Measurements from ENCODE around the gene GPR183. TPM values are rescaled to one million over a fixed set of nuclear protein-coding genes. Genes with fewer than 3 reads are reported as not detected.

GPR183 gene
- total and polyA plus RNA-seq, 10 of the 15 experiments (the other 5 are each of a cell fraction or from before 2014, with no cell fraction given): 134 to 669 (median 225) TPM

- TF ChIP-seq STAT3 (IDR thresholded peaks at IDR 0.05; ENCODE audit: low read depth, low read length): no peak
- TF ChIP-seq LARP7 (IDR thresholded peaks at IDR 0.05): no peak
These were observed 52.4 kb downstream of the GPR183 start (continued) for GRCh38 chr13:99254830-99255229.

DNA sequence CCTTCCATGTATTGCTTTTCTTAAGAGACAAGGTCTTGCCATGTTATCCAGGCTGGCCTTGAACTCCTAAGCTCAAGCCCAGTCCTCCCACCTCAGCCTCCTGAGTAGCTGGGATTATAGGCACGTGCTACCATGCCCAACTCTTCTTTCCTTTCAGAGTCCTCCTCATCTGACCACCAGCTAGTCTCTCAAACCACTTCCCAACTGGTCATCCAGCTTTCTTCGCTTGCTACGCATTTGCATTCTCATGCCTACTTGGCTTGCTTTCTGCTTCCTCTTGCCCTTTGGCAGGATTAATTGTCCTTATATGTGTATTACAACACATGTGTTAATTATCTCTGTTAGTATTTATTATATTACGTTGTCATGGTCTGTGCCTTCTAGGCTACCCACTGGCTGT, 55.3 kb downstream of the GPR183 start:
- WGBS (ENCODE audit: insufficient coverage, insufficient replicate concordance, low lambda C conversion rate, missing lambda C conversion rate): 86% methylated on average over 4 of the region's 4 CpGs
- H3K4me2 ChIP-seq (ENCODE audit: control insufficient read depth, insufficient read depth): no peak overlapping the region
- CTCF ChIA-PET: interaction anchor here (1.0 to 1.6 kb wide), 4 partner anchors 9 to 76 kb away, joined by 3 to 4 read pairs (median 3); no protein-coding TSS in a partner anchor
- no peak for DNase-seq (ENCODE audit: low read depth, low spot score)
- H3K9me3 ChIP-seq (replicated peaks; ENCODE audit: control insufficient read depth, insufficient read depth, low read length): 0 out of 3 replicates have a peak, but pooled peaks cover 2% of the 10 kb centered on the region
- peaks cover 8% of the 10 kb centered on the region for H3K4me1 ChIP-seq (ENCODE audit: control insufficient read depth, insufficient read depth, low read length)
- H3K9ac ChIP-seq (ENCODE audit: control insufficient read depth, insufficient read depth, low read length): no peak overlapping the region
- peak; percentile 13 for FAIRE-seq
- H3K27me3 ChIP-seq (replicated peaks in 1 of 2; ENCODE audit: control insufficient read depth in 2 of 2, insufficient read depth in 2 of 2, low read length in 1 of 2): no peaks in the 10 kb centered on the region
- H3K4me3 ChIP-seq: no peak overlapping the region
- H4K20me1 ChIP-seq (ENCODE audit: control insufficient read depth, insufficient read depth): no peaks in the 10 kb centered on the region
- POLR2A ChIA-PET: no interaction called here
- RAD21 ChIA-PET (ENCODE audit: unreplicated experiment): no interaction called here
- no peak overlapping the region for H3K27ac ChIP-seq (ENCODE audit: control insufficient read depth, insufficient read depth)
- intact Hi-C loops (cut with micrococcal nuclease; ENCODE audit: unreplicated experiment): no loop called here
- no peaks in the 10 kb centered on the region; the same call in 1 of the 2 replicates for H3K79me2 ChIP-seq (ENCODE audit: control insufficient read depth, insufficient read depth, low read length)
- BruUV-seq (replicated peaks): no TSS peak
- ATAC-seq: no peak
- SMC1A ChIA-PET (ENCODE audit: uncharacterized antibody, unreplicated experiment): interaction anchor here (0.9 to 2.3 kb wide), 3 partner anchors 9 to 75 kb away, joined by 5 to 9 read pairs (median 6); partner anchors contain the start of gene UBAC2
- peaks cover 3 to 8% of the 10 kb centered on the region in 2 experiments; a peak in 3 of 4 replicates for H3K36me3 ChIP-seq (ENCODE audit: control insufficient read depth in 2 of 2, insufficient read depth in 2 of 2, low read length in 1 of 2)
- no peak overlapping the region for H2AFZ ChIP-seq (ENCODE audit: control insufficient read depth, low read depth, low read length)
- in situ Hi-C loops (cut with MboI): no loop called here
- TF ChIP-seq YBX1 (IDR thresholded peaks at IDR 0.05): no peak
- no peak for TF ChIP-seq BMI1 (IDR thresholded peaks at IDR 0.05; ENCODE audit: borderline replicate concordance)
- TF ChIP-seq ZBTB40 (IDR thresholded peaks at IDR 0.05; ENCODE audit: borderline replicate concordance): no peak
- no peak for TF ChIP-seq KAT2A (conservative IDR thresholded peaks at IDR 0.05; ENCODE audit: control insufficient read depth, low read depth, low read length)
- TF ChIP-seq FOS (IDR thresholded peaks at IDR 0.05; ENCODE audit: borderline replicate concordance, extremely low read depth, insufficient read length): no peak
- TF ChIP-seq IRF4 (IDR thresholded peaks at IDR 0.05; ENCODE audit: low read depth, low read length): no peak
- TF ChIP-seq SUZ12 (IDR thresholded peaks at IDR 0.05; ENCODE audit: unreplicated experiment): no peak
- no peak for TF ChIP-seq SMAD5 (IDR thresholded peaks at IDR 0.05; ENCODE audit: low read depth)
- no peak for TF ChIP-seq NR2C2 (IDR thresholded peaks at IDR 0.05; ENCODE audit: borderline replicate concordance, control insufficient read depth, insufficient read length, low read depth)
- TF ChIP-seq, protein P1, sequence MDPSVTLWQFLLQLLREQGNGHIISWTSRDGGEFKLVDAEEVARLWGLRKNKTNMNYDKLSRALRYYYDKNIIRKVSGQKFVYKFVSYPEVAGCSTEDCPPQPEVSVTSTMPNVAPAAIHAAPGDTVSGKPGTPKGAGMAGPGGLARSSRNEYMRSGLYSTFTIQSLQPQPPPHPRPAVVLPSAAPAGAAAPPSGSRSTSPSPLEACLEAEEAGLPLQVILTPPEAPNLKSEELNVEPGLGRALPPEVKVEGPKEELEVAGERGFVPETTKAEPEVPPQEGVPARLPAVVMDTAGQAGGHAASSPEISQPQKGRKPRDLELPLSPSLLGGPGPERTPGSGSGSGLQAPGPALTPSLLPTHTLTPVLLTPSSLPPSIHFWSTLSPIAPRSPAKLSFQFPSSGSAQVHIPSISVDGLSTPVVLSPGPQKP (IDR thresholded peaks at IDR 0.05; ENCODE audit: low read depth, low read length): no peak
- TF ChIP-seq, protein P2, sequence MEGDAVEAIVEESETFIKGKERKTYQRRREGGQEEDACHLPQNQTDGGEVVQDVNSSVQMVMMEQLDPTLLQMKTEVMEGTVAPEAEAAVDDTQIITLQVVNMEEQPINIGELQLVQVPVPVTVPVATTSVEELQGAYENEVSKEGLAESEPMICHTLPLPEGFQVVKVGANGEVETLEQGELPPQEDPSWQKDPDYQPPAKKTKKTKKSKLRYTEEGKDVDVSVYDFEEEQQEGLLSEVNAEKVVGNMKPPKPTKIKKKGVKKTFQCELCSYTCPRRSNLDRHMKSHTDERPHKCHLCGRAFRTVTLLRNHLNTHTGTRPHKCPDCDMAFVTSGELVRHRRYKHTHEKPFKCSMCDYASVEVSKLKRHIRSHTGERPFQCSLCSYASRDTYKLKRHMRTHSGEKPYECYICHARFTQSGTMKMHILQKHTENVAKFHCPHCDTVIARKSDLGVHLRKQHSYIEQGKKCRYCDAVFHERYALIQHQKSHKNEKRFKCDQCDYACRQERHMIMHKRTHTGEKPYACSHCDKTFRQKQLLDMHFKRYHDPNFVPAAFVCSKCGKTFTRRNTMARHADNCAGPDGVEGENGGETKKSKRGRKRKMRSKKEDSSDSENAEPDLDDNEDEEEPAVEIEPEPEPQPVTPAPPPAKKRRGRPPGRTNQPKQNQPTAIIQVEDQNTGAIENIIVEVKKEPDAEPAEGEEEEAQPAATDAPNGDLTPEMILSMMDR (IDR thresholded peaks at IDR 0.05 in 2 of 3, conservative IDR thresholded peaks at IDR 0.05 in 1 of 3; ENCODE audit: control insufficient read depth in 2 of 3, extremely low read depth in 1 of 3, insufficient read depth in 1 of 3, low read depth in 3 of 3, low read length in 3 of 3): no peak
- TF ChIP-seq, protein P3, sequence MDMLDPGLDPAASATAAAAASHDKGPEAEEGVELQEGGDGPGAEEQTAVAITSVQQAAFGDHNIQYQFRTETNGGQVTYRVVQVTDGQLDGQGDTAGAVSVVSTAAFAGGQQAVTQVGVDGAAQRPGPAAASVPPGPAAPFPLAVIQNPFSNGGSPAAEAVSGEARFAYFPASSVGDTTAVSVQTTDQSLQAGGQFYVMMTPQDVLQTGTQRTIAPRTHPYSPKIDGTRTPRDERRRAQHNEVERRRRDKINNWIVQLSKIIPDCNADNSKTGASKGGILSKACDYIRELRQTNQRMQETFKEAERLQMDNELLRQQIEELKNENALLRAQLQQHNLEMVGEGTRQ (IDR thresholded peaks at IDR 0.05; ENCODE audit: borderline replicate concordance, low read depth, low read length): no peak
- no peak for TF ChIP-seq ZSCAN29 (IDR thresholded peaks at IDR 0.05)

Measured in GM12878 (cell line).